Naive B cell (primary cell): ENCODE results near the gene PMS1. TPM values are rescaled to one million over a fixed set of nuclear protein-coding genes. Genes with fewer than 3 reads are reported as not detected.

Experiments
- ATAC-seq, 2 donors: fragments of 150-1000 bp; cut with Tn5 transposase; 2 replicates each; pipeline ENCODE4 v1.10.0; 2021; ENCODE audit warnings: low read depth in 2 of 2, mild to moderate bottlenecking in 2 of 2, moderate library complexity in 2 of 2
- DNase-seq: peaks from one replicate; pipeline ENCODE4 v3.0.0; 2022
- H3K27ac Mint-ChIP-seq, 6 donors: one replicate each; pipeline ENCODE4 v1.8.0; 2020 to 2022; ENCODE audit warnings: mild to moderate bottlenecking in 6 of 6, mixed read lengths in 6 of 6, moderate library complexity in 5 of 6, inconsistent platforms in 2 of 6
- H3K27me3 Mint-ChIP-seq, 3 donors: one replicate each; pipeline ENCODE4 v1.8.0; 2021 to 2022; ENCODE audit warnings: mixed read lengths in 3 of 3, mild to moderate bottlenecking in 1 of 3
- H3K36me3 Mint-ChIP-seq, 2 donors: one replicate each; pipeline ENCODE4 v1.8.0; 2020 to 2022; ENCODE audit warnings: mixed read lengths in 2 of 2, inconsistent platforms in 1 of 2, mild to moderate bottlenecking in 1 of 2
- H3K4me1 Mint-ChIP-seq, 3 donors: one replicate each; pipeline ENCODE4 v1.8.0; 2020 to 2022; ENCODE audit warnings: mixed read lengths in 3 of 3, inconsistent platforms in 1 of 3, mild to moderate bottlenecking in 1 of 3, moderate library complexity in 1 of 3
- H3K4me3 Mint-ChIP-seq, 8 donors: one replicate each; pipeline ENCODE4 v1.8.0; 2020 to 2022; ENCODE audit warnings: mild to moderate bottlenecking in 8 of 8, mixed read lengths in 8 of 8, moderate library complexity in 8 of 8, inconsistent platforms in 2 of 8
- H3K9me3 Mint-ChIP-seq, 7 donors: one replicate each; pipeline ENCODE4 v1.8.0; 2020 to 2022; ENCODE audit warnings: mixed read lengths in 7 of 7, mild to moderate bottlenecking in 5 of 7, inconsistent platforms in 2 of 7, moderate library complexity in 1 of 7
- polyA plus RNA-seq, 6 donors: library from polyadenylated mRNA; unstranded; fragments of 300-500 nt; fragmentation: Illumina TruSeq; gene quantifications; one replicate each; pipeline ENCODE4 v1.2.3, GENCODE V29; 2021; ENCODE audit warnings: low read depth in 6 of 6

The PMS1 gene
- polyA plus RNA-seq, 6 donors from 2014 or later: 12.4 to 29.2 (median 22.9) TPM

DNA sequence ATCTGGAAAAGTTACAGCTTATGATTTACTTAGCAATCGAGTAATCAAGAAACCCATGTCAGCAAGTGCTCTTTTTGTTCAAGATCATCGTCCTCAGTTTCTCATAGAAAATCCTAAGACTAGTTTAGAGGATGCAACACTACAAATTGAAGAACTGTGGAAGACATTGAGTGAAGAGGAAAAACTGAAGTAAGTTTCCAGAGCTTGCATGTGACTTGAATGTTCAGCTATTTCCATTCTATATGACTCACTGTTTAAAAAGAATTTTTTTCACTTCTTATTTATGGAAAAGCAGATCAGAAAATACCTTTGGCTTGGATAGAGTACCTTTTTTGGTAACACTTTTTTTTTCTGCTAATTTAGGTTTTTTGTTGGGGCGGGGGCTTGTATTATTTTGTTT, 70.7 kb downstream of the PMS1 start:
- ATAC-seq: no peak
- Mint-ChIP-seq H3K27ac (peak overlapping the region in 1 of 6 donors; percentile 9), H3K9me3 (no peaks in the 10 kb centered on the region), H3K27me3 (no peaks in the 10 kb centered on the region), H3K4me3 (no peak overlapping the region), H3K4me1 (peaks cover 4 to 15% (median 8%) of the 10 kb centered on the region in 3 donors), H3K36me3 (peaks cover 16 to 20% of the 10 kb centered on the region in 2 donors)
- DNase-seq: no peak

- peaks cover 25 to 39% of the 10 kb centered on the region in 2 donors for H3K36me3 Mint-ChIP-seq
- no peak overlapping the region for H3K27ac Mint-ChIP-seq
- H3K4me3 Mint-ChIP-seq: no peak overlapping the region
- H3K9me3 Mint-ChIP-seq: peaks cover 0 to 9% (median 6%) of the 10 kb centered on the region in 7 donors
- no peak for ATAC-seq
- H3K4me1 Mint-ChIP-seq: no peaks in the 10 kb centered on the region
- H3K27me3 Mint-ChIP-seq: no peaks in the 10 kb centered on the region
- DNase-seq: no peak
Observed at GRCh38 chr2:189858291-189858690, 74.0 kb downstream of the PMS1 start.

GRCh38 chr2:189860161-189860560, 75.9 kb downstream of the PMS1 start:
- Mint-ChIP-seq H3K4me1 (no peaks in the 10 kb centered on the region), H3K9me3 (peaks cover 0 to 9% (median 6%) of the 10 kb centered on the region in 7 donors), H3K27me3 (no peaks in the 10 kb centered on the region), H3K4me3 (no peak overlapping the region), H3K27ac (no peak overlapping the region), H3K36me3 (peaks cover 17 to 38% of the 10 kb centered on the region in 2 donors)
- ATAC-seq (no peak), DNase-seq (no peak)

DNA sequence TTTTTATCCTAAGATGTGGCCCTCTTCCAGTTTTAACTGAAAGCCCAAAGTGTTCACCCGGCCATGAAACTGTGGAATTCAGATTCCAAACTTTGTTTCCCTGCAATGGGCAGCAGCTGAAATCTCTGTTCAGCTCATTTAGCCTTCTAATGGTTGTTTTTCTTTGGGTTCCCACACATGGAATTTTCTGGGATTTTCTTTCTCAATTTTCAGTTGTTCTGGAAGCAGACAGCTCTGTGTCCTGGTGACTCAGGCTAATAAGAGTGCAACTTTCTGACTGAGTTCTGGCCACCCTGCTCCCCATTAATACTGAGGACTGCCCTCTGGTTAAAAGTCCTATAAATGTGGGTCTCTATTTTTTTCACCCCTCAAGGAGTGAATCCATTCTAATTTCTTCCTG, 78.5 kb downstream of the PMS1 start:
- Mint-ChIP-seq H3K9me3 (peaks cover 0 to 9% (median 6%) of the 10 kb centered on the region in 7 donors), H3K36me3 (peaks cover 9 to 30% of the 10 kb centered on the region in 2 donors), H3K4me3 (no peak overlapping the region), H3K27ac (no peak overlapping the region), H3K27me3 (no peaks in the 10 kb centered on the region), H3K4me1 (no peaks in the 10 kb centered on the region)
- no peak for ATAC-seq
- no peak for DNase-seq

- H3K4me1 Mint-ChIP-seq: no peaks in the 10 kb centered on the region
- no peaks in the 10 kb centered on the region for H3K27me3 Mint-ChIP-seq
- ATAC-seq (no peak), DNase-seq (no peak)
- no peak overlapping the region for H3K4me3 Mint-ChIP-seq
- peaks cover 0 to 9% (median 6%) of the 10 kb centered on the region in 7 donors for H3K9me3 Mint-ChIP-seq
- H3K36me3 Mint-ChIP-seq: peaks cover 9 to 26% of the 10 kb centered on the region in 2 donors
- peak overlapping the region in 1 of 6 donors; percentile 16 for H3K27ac Mint-ChIP-seq
Observed at GRCh38 chr2:189865826-189866225, 81.6 kb downstream of the PMS1 start.

GRCh38 chr2:189866296-189866695, 82.0 kb downstream of the PMS1 start:
- H3K4me1 Mint-ChIP-seq: no peaks in the 10 kb centered on the region
- no peaks in the 10 kb centered on the region for H3K27me3 Mint-ChIP-seq
- H3K9me3 Mint-ChIP-seq: peaks cover 0 to 9% (median 6%) of the 10 kb centered on the region in 7 donors
- ATAC-seq (no peak), DNase-seq (no peak)
- H3K27ac Mint-ChIP-seq: no peak overlapping the region
- no peak overlapping the region for H3K4me3 Mint-ChIP-seq
- H3K36me3 Mint-ChIP-seq: peaks cover 11 to 26% of the 10 kb centered on the region in 2 donors

DNA sequence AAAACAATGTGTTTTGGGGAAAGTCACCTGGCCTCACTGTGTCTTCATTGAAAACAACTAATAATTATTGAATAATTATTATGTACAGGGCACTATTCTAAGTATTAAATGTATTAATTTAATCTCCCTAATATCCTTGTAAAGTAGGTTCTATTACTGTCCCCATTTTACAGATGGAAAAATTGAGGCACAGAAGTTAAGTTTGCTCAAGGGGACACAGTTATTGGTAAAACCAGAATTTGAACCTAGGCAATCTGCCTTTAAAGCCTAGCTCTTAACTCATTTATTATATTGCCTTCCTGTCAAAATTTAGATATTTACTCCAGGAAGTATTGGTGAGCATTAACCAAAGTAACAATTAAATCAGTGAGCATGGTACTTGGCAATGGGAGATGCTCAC, 84.6 kb downstream of the PMS1 start:
- DNase-seq (no peak), ATAC-seq (no peak)
- Mint-ChIP-seq H3K27ac (no peak overlapping the region), H3K4me3 (no peak overlapping the region), H3K36me3 (peaks cover 9 to 12% of the 10 kb centered on the region in 2 donors), H3K27me3 (no peaks in the 10 kb centered on the region), H3K4me1 (no peaks in the 10 kb centered on the region), H3K9me3 (no peaks in the 10 kb centered on the region)

GRCh38 chr2:189870381-189871085, 86.3 kb downstream of the PMS1 start:
- peaks cover 13 to 14% (median 14%) of the 10 kb centered on the region in 3 donors for H3K4me1 Mint-ChIP-seq
- no peaks in the 10 kb centered on the region for H3K27me3 Mint-ChIP-seq
- peak overlapping the region in 1 of 6 donors; percentile 84 for H3K27ac Mint-ChIP-seq
- H3K9me3 Mint-ChIP-seq: peaks cover 0 to 8% (median 3%) of the 10 kb centered on the region in 7 donors
- DNase-seq: no peak
- peaks cover 16 to 18% of the 10 kb centered on the region in 2 donors for H3K36me3 Mint-ChIP-seq
- H3K4me3 Mint-ChIP-seq: no peak overlapping the region
- ATAC-seq: no peak

- Mint-ChIP-seq H3K27me3 (no peaks in the 10 kb centered on the region), H3K9me3 (peaks cover 0 to 13% (median 3%) of the 10 kb centered on the region in 7 donors), H3K36me3 (peaks cover 19 to 38% of the 10 kb centered on the region in 2 donors), H3K27ac (no peak overlapping the region), H3K4me1 (peaks cover 22 to 28% (median 27%) of the 10 kb centered on the region in 3 donors), H3K4me3 (no peak overlapping the region)
- DNase-seq: no peak
- ATAC-seq: no peak
Observed at GRCh38 chr2:189873696-189874095, 89.4 kb downstream of the PMS1 start.

GRCh38 chr2:189874586-189875320, 90.5 kb downstream of the PMS1 start:
- H3K4me1 Mint-ChIP-seq: peaks cover 22 to 29% (median 28%) of the 10 kb centered on the region in 3 donors
- peak; percentile 78 to 88 for ATAC-seq
- DNase-seq: peak; percentile 24
- peak overlapping the region; percentile 2 to 85 (median 60) for H3K27ac Mint-ChIP-seq
- peaks cover 0 to 13% (median 3%) of the 10 kb centered on the region in 7 donors for H3K9me3 Mint-ChIP-seq
- peaks cover 19 to 38% of the 10 kb centered on the region in 2 donors for H3K36me3 Mint-ChIP-seq
- no peaks in the 10 kb centered on the region for H3K27me3 Mint-ChIP-seq
- peak overlapping the region in 7 of 8 donors; percentile 1 to 74 (median 38) for H3K4me3 Mint-ChIP-seq

- no peaks in the 10 kb centered on the region for H3K27me3 Mint-ChIP-seq
- DNase-seq (no peak), ATAC-seq (peak in 1 of 2 donors; percentile 76)
- H3K4me3 Mint-ChIP-seq: peak overlapping the region in 4 of 8 donors; percentile 11 to 60 (median 20)
- peaks cover 0 to 13% (median 3%) of the 10 kb centered on the region in 7 donors for H3K9me3 Mint-ChIP-seq
- peaks cover 22 to 29% (median 28%) of the 10 kb centered on the region in 3 donors for H3K4me1 Mint-ChIP-seq
- peaks cover 19 to 37% of the 10 kb centered on the region in 2 donors for H3K36me3 Mint-ChIP-seq
- H3K27ac Mint-ChIP-seq: peak overlapping the region in 4 of 6 donors; percentile 24 to 88 (median 84)
Observed at GRCh38 chr2:189876271-189876670, 92.0 kb downstream of the PMS1 start.

DNA sequence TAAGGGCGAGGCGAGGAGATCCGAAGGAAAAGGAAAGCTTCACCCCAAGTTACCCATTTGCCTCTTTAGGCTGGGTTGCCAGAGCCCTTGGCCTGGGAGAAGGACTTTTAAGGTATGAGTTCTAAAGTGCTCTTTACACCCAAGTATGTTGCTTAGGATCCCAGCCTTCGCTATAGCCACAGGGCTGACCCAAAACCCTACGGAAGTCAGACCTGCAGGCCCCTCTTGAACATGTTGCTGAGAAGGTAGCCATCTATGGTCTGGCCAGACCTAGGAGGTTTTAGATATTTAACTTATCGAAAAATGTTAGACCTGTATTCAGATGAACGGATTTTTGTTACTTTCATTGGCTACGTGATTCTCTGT, 95.4 kb downstream of the PMS1 start:
- H3K27ac Mint-ChIP-seq: no peak overlapping the region

GRCh38 chr2:189880429-189880828, 96.2 kb downstream of the PMS1 start:
- DNase-seq (no peak), ATAC-seq (no peak)
- Mint-ChIP-seq H3K36me3 (peaks cover 9 to 23% of the 10 kb centered on the region in 2 donors), H3K4me3 (no peak overlapping the region), H3K4me1 (peaks cover 8 to 17% (median 15%) of the 10 kb centered on the region in 3 donors), H3K9me3 (peaks cover 0 to 6% (median 0%) of the 10 kb centered on the region in 7 donors), H3K27ac (no peak overlapping the region), H3K27me3 (no peaks in the 10 kb centered on the region)

More for the DNA sequence above, 95.4 kb downstream of the PMS1 start:
- Mint-ChIP-seq H3K4me1 (peaks cover 16 to 24% (median 23%) of the 10 kb centered on the region in 3 donors), H3K27me3 (no peaks in the 10 kb centered on the region), H3K9me3 (peaks cover 0 to 13% (median 3%) of the 10 kb centered on the region in 7 donors), H3K36me3 (peaks cover 15 to 29% of the 10 kb centered on the region in 2 donors), H3K4me3 (no peak overlapping the region)
- no peak for ATAC-seq
- DNase-seq: no peak
